ENCODE measurements around the gene SCARB1. TPM values are rescaled to one million over a fixed set of nuclear protein-coding genes. Genes with fewer than 3 reads are reported as not detected.

Gene SCARB1
- total RNA-seq, 1 donor = 11.3 TPM

GRCh38 chr12:124786061-124786964, 77.4 kb downstream of the SCARB1 start:
- DNase-seq (ENCODE audit: low read depth) = peak; percentile 89
- TF ChIP-seq CTCF (IDR thresholded peaks at IDR 0.05; ENCODE audit: insufficient read depth, low read length) = no peak
- peak overlapping the region; percentile 62 for H3K4me3 ChIP-seq (ENCODE audit: low read depth, low read length)

- no peak overlapping the region for H3K4me3 ChIP-seq (ENCODE audit: low read depth, low read length)
- TF ChIP-seq CTCF (IDR thresholded peaks at IDR 0.05; ENCODE audit: insufficient read depth, low read length) = no peak
- no peak for DNase-seq (ENCODE audit: low read depth)
These were observed 78.6 kb downstream of the SCARB1 start for GRCh38 chr12:124784871-124785572.

- no peak for DNase-seq (ENCODE audit: low read depth)
- TF ChIP-seq CTCF (IDR thresholded peaks at IDR 0.05; ENCODE audit: insufficient read depth, low read length) = no peak
- no peak overlapping the region for H3K4me3 ChIP-seq (ENCODE audit: low read depth, low read length)
These were observed 80.6 kb downstream of the SCARB1 start for GRCh38 chr12:124783087-124783486.

GRCh38 chr12:124782132-124782531, 81.5 kb downstream of the SCARB1 start:
- no peak overlapping the region for H3K4me3 ChIP-seq (ENCODE audit: low read depth, low read length)
- TF ChIP-seq CTCF (IDR thresholded peaks at IDR 0.05; ENCODE audit: insufficient read depth, low read length) = no peak
- DNase-seq (ENCODE audit: low read depth) = no peak

- no peak for TF ChIP-seq CTCF (IDR thresholded peaks at IDR 0.05; ENCODE audit: insufficient read depth, low read length)
- DNase-seq (ENCODE audit: low read depth) = peak; percentile 19
- no peak overlapping the region for H3K4me3 ChIP-seq (ENCODE audit: low read depth, low read length)
These were observed 82.6 kb downstream of the SCARB1 start for GRCh38 chr12:124780752-124781685.

- TF ChIP-seq CTCF (IDR thresholded peaks at IDR 0.05; ENCODE audit: insufficient read depth, low read length) = no peak
- no peak overlapping the region for H3K4me3 ChIP-seq (ENCODE audit: low read depth, low read length)
- DNase-seq (ENCODE audit: low read depth) = no peak
These were observed 83.3 kb downstream of the SCARB1 start for GRCh38 chr12:124780336-124780735.
